HL-60 (cell line): Measurements from ENCODE around the gene TMEM254.
"Not testable (repeated sequence)": the region's sequence is repeated elsewhere in the genome, so short reads cannot be mapped to it uniquely, and the experiment has no call there.

Experiments
- CTCF ChIP-seq: IDR thresholded peaks from one replicate; pipeline ENCODE4 v1.5.1; 2011; ENCODE audit warnings: low read length, control low read depth, inconsistent platforms; ENCODE audit not compliant: insufficient read depth
- GABPA ChIP-seq: IDR thresholded peaks from 2 replicates; pipeline ENCODE4 v1.6.1; 2012; ENCODE audit warnings: low read depth
- POLR2AphosphoS5 ChIP-seq: IDR thresholded peaks from 2 replicates; pipeline ENCODE4 v1.6.1; 2012; ENCODE audit warnings: low read depth
- REST ChIP-seq: IDR thresholded peaks from 2 replicates; pipeline ENCODE4 v1.6.1; 2012; ENCODE audit warnings: low read depth; ENCODE audit not compliant: insufficient replicate concordance
- SPI1 ChIP-seq: IDR thresholded peaks from 2 replicates; pipeline ENCODE4 v1.6.1; 2012; ENCODE audit warnings: low read depth, mild to moderate bottlenecking, borderline replicate concordance

GRCh38 chr10:80133687-80134086 is 55.2 kb downstream of the TMEM254 start:
- not testable (repeated sequence) for TF ChIP-seq GABPA, POLR2AphosphoS5, CTCF, REST, SPI1
